HG03571 (cell line): ENCODE data around the gene NATD1.
A peak's percentile ranks its signal among the peaks of the same experiment; 100 is the strongest.

Experiments
- ATAC-seq: cut with Tn5 transposase; IDR thresholded peaks from one replicate; pipeline ENCODE4 v1.9.1; 2021; ENCODE audit not compliant: unreplicated experiment

NATD1 gene

GRCh38 chr17:21217346-21217745, 35.9 kb downstream of the NATD1 start:
- ATAC-seq = no peak

DNA sequence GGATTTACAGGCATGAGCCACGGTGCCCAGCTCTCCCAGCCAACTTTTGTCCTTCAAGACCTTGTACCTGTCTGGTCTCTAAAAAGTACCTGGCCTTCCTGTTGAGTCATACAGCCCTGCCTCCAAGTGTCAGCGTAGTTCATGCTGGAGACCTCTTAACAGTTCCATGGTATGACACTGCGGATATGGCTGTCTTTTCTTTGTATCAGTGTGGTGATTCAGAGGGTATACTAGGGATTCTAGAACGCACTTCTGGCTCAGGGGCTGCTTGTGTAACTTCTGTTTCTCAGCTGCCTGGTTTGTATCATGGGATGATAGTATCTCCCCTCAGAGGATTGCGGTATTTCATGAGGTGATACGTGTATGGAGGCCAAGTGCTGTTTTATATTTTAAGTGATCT, 37.3 kb downstream of the NATD1 start:
- no peak for ATAC-seq

- ATAC-seq = peak; percentile 7
These were observed 38.3 kb downstream of the NATD1 start for GRCh38 chr17:21214777-21215541.

GRCh38 chr17:21214015-21214776, 39.0 kb downstream of the NATD1 start, which contains the start of gene TMEM11:
TSS of gene TMEM11 (minus strand) at chr17:21214161. CDS start at chr17:21214152, 9 bp downstream.
- ATAC-seq = peak; percentile 92

GRCh38 chr17:21213638-21214014, 39.6 kb downstream of the NATD1 start:
- peak; percentile 9 for ATAC-seq

DNA sequence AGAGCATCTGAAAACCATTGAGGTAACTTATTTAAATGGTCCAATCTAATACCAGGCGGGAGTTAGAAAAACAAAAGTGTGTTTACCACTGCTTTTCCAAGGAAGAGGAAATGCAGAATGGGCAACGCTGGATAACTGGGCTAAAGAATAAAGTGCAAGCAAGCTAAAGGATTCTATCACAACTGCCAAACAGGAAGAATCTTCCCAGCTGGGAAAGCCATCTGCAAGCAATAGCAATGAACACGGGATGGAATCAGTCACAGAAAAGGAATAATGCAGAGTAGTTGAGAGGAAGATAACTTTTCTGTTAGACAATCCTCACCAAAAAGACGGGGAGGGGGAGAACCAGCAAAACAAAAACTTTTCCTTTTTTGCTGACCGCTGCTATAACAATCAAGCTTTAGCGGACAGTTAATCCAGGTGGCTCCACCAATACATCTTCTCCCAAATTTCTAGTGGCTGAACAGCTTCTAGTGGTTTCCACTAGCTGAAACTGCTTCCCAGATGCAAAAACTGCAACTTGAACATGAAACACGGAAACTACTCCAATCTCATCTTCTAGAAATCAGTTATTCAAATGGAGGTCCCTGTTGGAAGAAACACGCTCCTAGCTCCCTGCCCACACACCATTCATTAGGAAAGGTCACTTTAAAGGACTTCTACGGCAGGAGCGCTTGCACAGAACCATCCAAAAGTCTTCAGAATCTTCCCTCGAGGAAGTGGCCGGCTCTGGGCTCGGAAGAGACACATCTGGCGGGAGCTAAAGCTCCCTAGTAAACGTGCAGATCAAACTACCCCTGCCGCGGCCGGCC, 40.2 kb downstream of the NATD1 start:
- no peak for ATAC-seq

GRCh38 chr17:21211825-21212479, 41.3 kb downstream of the NATD1 start:
- ATAC-seq = no peak

DNA sequence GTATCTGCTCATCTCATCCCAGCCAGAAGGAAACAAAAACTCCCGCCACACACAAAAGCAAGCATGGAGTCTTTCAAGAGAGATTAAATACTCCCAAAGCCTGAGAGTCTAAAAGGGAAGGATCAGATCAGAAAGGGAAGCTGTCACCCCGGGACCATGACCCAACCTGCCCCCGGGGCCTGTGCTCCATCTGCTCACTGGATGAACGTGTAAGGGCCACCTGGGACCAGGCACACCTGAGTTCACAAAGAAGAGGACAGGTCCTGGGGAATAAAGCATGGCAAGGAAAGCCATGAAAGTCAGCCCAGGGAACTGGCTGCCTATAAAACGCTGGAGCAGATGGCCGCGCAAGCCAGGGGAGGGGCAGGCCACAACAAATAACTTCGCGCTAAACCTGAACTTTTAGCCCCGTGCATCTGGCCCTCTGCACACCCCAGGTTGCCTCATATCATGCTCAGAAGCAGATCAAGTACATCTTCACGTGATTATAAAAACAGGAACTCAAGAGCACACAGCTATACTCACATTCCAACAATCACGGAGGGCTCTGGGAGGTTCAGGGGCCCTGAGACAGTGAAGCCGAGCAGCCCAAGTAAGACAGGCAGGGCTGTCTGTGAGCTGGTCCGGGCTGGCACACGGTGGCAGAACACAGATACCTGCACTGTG, 42.7 kb downstream of the NATD1 start:
- ATAC-seq = no peak

GRCh38 chr17:21209511-21210175, 43.6 kb downstream of the NATD1 start:
- ATAC-seq = no peak

DNA sequence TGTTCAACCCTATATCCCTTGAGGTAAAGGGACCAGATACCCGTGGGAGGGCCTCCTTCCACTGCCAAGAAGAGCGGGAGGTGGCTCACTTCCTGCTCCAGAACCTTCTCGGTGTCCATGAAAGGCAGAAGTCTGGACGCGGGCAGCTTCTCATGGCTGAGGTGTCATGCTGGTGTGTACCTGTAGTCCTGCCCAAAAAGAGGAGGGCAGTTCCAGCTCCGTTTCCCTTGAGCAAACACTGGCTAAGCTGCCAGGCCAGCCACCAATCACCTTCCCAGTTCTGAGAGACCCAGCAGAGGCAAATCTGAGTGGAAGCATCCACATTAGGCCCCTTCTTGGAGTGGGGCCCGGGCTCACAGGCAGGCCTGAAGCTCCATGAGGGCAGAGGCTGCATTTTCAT, 44.9 kb downstream of the NATD1 start:
- no peak for ATAC-seq

DNA sequence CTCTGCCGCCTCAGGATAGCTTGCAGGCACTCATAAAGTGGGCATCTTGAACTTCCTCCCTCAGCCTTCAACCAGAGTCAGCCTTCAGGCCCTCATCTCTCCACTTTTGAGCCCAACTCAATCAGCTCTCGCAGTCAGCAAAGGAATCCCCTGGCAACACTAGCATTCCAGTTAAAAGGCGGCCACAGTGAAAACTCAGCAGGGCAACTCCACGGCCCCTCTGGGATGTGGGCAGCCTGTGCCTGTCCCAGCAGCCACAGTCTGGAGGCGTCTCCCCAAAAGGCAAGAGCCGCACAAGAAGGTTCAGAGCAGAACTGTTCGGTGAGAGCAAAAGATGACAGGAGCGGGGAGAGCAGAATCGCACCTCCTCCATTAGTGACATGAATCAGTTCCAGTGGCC, 48.3 kb downstream of the NATD1 start:
- ATAC-seq = no peak

GRCh38 chr17:21202512-21202911, 50.7 kb downstream of the NATD1 start:
- no peak for ATAC-seq

DNA sequence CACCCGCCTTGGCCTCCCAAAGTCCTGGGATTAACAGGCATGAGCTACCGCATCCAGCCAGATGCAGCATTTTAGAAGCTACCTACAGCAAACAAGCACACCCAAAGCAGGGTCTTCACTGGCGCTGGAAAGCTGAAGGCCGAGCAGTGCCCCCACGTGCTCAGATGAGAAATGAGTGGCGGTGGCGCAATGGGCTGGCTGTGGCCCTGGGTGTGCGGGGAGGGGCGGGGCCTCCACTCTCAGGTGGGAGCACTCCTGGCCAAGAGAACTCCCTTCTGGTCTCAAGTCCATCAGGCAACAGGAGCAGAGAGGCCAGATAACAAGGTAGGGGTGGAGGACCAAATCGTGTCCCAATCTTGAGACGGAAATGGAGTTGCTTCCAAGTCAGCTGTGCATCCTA, 51.3 kb downstream of the NATD1 start:
- ATAC-seq = no peak

DNA sequence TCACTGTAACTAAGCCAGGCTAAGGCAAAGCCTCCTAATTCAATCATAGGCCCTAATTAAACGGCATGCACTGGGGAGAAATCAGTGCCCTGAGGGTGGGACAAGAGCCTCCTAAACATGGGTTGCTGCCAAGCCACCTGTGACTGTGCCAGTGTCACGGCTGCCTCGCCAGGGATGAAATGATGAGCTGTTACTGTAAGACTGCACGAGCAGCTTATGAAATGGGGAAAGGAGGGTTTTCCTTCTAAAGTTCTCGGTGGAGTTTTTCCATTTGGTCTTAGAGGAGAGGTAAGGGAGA, 52.0 kb downstream of the NATD1 start:
- ATAC-seq = no peak

DNA sequence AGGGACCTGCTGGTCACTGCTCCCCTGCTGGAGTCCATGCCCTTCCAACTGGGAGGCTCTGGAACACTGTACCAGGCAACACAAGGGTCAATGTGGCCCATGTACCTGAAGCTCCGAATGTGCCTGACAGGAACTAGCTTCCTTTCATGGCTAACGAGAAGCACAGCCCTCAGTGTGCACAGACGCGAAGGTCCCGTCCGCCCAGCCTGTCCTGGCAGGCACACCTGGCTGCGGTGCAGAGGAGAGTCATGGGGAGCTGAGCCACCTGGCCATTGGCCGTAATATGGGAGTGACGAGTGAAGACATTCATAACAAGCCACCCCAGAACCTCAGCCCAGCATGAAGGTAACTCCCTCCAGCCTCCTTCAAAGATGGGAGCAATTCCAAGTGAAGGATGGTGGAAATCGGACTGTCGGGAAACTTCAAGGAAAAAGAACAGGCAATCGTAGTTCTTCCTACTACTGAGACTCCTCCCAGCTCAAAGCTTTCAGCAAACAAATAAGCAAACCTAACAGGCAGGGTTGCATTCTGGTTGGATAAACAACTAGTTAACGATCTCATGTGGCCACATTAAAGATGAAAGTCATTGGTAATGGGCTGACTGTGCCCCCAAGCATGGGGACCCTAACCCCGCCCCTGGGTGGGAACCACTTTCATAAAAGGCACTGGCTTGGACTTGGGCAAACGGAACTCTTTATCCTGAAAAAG, 52.5 kb downstream of the NATD1 start:
- no peak for ATAC-seq

DNA sequence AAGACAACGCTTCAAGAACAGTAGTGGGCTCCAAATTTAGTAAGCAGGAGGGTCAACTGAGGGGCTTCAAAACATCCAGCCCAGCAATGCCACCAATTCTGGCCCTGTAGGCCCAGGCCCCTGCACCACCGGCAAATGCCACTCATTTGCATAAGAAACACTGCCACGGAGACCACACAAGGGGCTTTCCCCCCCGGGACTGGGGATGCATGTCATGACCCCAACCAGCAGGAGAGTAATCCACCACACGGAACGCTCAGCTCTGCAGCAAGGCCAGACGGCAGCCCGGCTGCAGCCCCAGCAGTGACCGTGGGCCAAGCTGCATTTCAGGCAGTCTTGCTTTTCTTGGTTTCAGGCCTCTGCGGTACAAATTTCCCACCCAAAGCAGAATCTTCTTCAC, 53.4 kb downstream of the NATD1 start:
- no peak for ATAC-seq

DNA sequence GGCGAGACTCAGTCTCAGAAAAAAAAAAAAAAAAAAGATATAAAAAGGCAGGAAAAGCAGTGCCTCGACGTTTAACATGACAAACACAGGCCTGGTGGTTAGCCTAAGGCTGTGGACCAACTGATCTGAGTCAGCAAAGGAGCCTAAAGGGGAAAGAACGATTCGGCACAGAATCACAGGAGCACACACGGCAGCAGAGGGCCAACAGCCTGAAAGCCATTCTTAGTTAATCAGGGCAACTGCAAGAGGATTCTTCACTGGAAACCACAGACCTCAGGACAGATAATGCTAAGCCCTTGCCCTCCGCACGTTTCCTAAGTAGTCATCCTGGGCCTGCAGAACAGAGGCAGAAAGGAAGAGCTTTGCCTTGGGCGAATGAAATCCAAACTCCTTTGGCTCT, 53.9 kb downstream of the NATD1 start:
- no peak for ATAC-seq

GRCh38 chr17:21198411-21198810, 54.8 kb downstream of the NATD1 start:
- ATAC-seq = no peak

DNA sequence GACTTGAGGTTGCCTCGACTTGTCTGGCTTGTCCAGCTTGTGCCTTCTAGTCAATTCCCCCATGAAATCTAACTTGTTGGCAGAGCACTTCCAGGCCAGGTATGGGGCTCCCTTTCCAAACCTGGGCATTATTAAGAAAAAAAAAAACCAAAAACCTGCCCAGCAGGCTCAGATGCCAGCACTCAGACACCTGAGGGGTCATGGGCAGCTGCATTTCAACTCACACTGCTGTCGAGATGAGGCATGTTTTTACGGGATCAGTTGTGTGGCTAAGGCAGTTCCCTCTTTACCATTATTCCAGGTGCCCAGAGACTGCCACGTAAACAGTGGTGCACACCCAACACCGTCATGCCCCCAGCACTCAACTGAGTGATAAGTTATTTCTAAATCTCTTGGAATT, 57.1 kb downstream of the NATD1 start:
- no peak for ATAC-seq

DNA sequence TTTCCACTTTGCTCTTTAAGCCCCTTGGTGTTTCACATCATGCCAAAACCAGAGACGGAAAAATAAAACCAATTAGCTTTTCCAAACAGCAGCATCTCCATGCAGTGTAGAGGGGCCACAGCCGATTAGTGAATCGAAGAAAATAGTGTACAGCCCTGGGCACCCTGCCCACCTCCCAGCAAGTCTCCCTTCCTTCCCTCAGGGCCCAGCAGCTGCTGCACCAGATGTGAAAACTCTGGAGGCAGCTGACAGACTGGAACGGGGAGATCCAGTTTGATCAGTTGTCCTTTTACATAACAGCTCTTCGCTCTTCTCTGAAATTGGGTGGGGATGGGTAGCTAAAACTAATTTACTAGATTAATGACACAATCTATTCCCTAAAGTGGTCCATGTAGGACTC, 58.5 kb downstream of the NATD1 start:
- no peak for ATAC-seq
